Lower leg skin (tissue), 3 donors: ENCODE data around the gene CXorf65.

Experiments
- POLR2A ChIP-seq, 2 donors: fragments of 450-650 bp; IDR thresholded peaks; one replicate each; pipeline ENCODE4 v1.6.1; 2016 to 2017; ENCODE audit warnings: antibody characterized with exemption in 2 of 2, mild to moderate bottlenecking in 1 of 2, moderate library complexity in 1 of 2
- TF ChIP-seq, protein P1 (sequence below), 3 donors: fragments of 450-650 bp; IDR thresholded peaks; one replicate each; pipeline ENCODE4 v1.5.1; 2016; ENCODE audit warnings: antibody characterized with exemption in 3 of 3, mild to moderate bottlenecking in 3 of 3, moderate library complexity in 2 of 3

DNA sequence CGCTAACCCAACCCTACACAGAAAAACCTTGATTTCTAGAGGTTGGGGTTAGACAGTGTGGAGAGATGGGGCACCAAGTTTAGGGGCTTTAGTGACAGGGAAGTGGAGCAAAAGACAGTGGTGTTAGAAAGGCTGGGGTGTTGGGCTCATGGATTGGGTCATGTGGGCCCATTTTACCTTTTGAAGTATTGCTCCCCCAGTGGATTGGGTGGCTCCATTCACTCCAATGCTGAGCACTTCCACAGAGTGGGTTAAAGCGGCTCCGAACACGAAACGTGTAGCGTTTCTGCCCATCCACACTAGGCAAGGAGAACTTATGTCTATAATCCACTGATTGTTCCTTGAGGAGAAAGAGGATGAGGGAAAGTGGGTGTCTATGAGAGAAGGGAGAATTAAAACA is 2.5 kb upstream of the CXorf65 start:
- TF ChIP-seq, protein P1, sequence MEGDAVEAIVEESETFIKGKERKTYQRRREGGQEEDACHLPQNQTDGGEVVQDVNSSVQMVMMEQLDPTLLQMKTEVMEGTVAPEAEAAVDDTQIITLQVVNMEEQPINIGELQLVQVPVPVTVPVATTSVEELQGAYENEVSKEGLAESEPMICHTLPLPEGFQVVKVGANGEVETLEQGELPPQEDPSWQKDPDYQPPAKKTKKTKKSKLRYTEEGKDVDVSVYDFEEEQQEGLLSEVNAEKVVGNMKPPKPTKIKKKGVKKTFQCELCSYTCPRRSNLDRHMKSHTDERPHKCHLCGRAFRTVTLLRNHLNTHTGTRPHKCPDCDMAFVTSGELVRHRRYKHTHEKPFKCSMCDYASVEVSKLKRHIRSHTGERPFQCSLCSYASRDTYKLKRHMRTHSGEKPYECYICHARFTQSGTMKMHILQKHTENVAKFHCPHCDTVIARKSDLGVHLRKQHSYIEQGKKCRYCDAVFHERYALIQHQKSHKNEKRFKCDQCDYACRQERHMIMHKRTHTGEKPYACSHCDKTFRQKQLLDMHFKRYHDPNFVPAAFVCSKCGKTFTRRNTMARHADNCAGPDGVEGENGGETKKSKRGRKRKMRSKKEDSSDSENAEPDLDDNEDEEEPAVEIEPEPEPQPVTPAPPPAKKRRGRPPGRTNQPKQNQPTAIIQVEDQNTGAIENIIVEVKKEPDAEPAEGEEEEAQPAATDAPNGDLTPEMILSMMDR (IDR thresholded peaks at IDR 0.05), result no peak
- TF ChIP-seq POLR2A (IDR thresholded peaks at IDR 0.05), result no peak
